Measurements from ENCODE around the gene FTO.

DNA sequence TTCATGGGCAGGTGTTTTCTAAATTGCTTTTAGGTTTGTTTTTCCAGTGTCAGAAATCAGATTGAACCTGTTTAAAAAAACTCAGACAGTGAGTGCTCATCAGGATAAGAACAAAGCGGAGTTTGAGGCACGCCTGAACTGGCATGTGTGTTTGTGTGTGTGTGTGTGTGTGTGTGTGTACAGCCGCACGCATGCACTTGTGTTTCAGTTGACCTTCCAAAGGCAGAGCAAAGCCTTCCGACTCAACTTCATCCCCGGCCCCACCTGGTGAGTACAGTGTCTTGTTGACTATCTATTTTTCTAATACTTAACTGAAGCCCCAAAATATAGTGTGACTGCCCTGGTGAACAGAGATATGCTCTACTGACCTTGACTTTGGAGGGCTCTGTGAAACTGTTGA, 357.5 kb downstream of the FTO start:
- TF ChIP-seq, protein P1, sequence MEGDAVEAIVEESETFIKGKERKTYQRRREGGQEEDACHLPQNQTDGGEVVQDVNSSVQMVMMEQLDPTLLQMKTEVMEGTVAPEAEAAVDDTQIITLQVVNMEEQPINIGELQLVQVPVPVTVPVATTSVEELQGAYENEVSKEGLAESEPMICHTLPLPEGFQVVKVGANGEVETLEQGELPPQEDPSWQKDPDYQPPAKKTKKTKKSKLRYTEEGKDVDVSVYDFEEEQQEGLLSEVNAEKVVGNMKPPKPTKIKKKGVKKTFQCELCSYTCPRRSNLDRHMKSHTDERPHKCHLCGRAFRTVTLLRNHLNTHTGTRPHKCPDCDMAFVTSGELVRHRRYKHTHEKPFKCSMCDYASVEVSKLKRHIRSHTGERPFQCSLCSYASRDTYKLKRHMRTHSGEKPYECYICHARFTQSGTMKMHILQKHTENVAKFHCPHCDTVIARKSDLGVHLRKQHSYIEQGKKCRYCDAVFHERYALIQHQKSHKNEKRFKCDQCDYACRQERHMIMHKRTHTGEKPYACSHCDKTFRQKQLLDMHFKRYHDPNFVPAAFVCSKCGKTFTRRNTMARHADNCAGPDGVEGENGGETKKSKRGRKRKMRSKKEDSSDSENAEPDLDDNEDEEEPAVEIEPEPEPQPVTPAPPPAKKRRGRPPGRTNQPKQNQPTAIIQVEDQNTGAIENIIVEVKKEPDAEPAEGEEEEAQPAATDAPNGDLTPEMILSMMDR (IDR thresholded peaks at IDR 0.05) = no peak
- TF ChIP-seq POLR2A (IDR thresholded peaks at IDR 0.05) = no peak

Data from adrenal gland (tissue), 5 donors.